Stimulated activated naive CD8-positive, alpha-beta T cell treated with anti-CD3 and anti-CD28 coated beads, Interleukin-15, amount 100 ng/mL, for 72 hours (primary cell): ENCODE results near the gene RSPH6A.

Source experiments
- ATAC-seq: fragments of 150-1000 bp; cut with Tn5 transposase; 2 replicates; pipeline ENCODE4 v1.10.0; 2021; ENCODE audit warnings: mild to moderate bottlenecking, moderate library complexity
- DNase-seq, 2 donors: peaks; one replicate each; pipeline ENCODE4 v3.0.0; 2021 to 2022
- H3K27ac Mint-ChIP-seq, 2 donors: one replicate each; pipeline ENCODE4 v1.8.0; 2022; ENCODE audit warnings: mild to moderate bottlenecking in 2 of 2, mixed read lengths in 2 of 2, moderate library complexity in 2 of 2
- H3K27me3 Mint-ChIP-seq: one replicate; pipeline ENCODE4 v1.8.0; 2022; ENCODE audit warnings: mixed read lengths
- H3K4me1 Mint-ChIP-seq: one replicate; pipeline ENCODE4 v1.8.0; 2022; ENCODE audit warnings: mild to moderate bottlenecking, mixed read lengths
- H3K4me3 Mint-ChIP-seq, 2 donors: one replicate each; pipeline ENCODE4 v1.8.0; 2022; ENCODE audit warnings: mild to moderate bottlenecking in 2 of 2, mixed read lengths in 2 of 2, moderate library complexity in 1 of 2
- H3K9me3 Mint-ChIP-seq, 2 donors: one replicate each; pipeline ENCODE4 v1.8.0; 2022; ENCODE audit warnings: mixed read lengths in 2 of 2

RSPH6A gene

DNA sequence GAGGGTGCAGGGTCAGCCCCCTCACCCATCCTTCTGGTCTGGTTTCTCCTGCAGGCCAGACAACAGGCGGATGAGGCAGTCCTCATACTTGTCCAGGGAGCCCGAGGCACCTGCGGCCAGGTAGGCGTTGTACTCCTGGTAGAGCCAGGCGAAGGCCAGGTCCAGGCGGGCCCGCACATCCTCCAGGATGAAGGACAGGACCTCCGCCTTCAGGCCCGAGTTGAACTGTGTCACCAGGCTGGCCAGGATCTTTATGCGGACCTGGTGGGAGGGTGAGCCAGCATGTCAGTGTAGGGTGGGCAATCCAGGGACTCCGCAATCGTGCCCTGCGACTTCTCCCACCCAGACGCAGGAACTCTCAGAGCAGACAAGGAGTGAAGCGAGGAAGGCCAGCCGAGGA, 13.8 kb upstream of the RSPH6A start:
- H3K4me1 Mint-ChIP-seq = no peaks in the 10 kb centered on the region
- ATAC-seq (no peak), DNase-seq (no peak)
- no peaks in the 10 kb centered on the region for H3K27me3 Mint-ChIP-seq
- H3K4me3 Mint-ChIP-seq = no peak overlapping the region
- peak overlapping the region in 1 of 2 donors; percentile 88 for H3K27ac Mint-ChIP-seq
- no peaks in the 10 kb centered on the region for H3K9me3 Mint-ChIP-seq

DNA sequence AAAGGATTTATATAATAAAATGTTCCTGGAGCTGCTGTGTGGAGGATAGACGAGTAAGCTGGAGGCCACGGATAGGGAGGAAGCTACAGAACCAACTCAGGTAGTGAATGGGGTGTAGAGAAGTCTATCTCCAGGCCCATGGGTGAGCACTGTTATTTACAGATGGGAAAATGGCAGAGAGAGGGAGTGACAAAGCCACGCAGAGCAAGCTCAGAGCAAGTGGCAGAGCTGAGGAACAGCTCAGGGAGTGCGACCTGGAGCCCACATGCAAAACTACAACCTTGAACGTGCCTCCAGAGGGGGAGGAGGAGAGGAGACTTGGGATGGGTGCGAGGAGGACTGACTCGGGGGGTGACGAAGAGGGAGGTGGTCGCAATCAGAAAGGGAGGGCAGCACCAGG, 13.4 kb upstream of the RSPH6A start:
- H3K27me3 Mint-ChIP-seq = no peaks in the 10 kb centered on the region
- DNase-seq (no peak), ATAC-seq (no peak)
- H3K27ac Mint-ChIP-seq = peak overlapping the region in 1 of 2 donors; percentile 13
- H3K4me3 Mint-ChIP-seq = no peak overlapping the region
- no peaks in the 10 kb centered on the region for H3K4me1 Mint-ChIP-seq
- no peaks in the 10 kb centered on the region for H3K9me3 Mint-ChIP-seq

DNA sequence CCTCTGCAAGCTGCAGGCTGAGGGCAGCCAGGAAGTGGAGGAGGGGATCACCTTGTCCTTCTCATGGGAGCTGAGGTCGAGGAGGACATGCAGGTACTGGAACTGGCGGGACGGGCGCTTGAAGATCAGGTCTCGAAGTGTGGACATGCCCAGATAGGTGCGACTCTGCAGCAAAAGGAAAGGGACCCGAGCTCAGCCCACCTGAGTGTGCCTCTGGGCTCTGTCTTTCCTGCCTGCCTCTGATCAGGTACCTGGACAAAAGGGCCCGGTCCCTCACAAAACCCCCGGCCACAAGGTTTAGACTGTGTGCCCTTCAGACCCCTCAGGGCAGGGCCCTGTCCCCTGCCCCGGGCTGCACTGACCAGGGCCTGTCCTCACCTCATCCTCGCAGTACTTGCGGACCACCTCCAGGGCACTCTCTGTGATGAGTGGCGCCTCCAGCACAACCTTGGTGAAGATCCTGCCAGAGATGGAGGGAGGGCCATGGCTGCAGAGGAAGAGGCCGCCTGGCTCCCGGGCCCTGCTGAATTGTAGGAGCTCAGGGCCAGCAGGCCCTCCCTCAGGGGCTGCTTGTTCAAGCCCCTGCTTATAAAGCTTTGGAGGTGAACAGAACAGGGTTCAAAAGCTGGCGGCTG, 12.5 kb upstream of the RSPH6A start:
- no peak for ATAC-seq

DNA sequence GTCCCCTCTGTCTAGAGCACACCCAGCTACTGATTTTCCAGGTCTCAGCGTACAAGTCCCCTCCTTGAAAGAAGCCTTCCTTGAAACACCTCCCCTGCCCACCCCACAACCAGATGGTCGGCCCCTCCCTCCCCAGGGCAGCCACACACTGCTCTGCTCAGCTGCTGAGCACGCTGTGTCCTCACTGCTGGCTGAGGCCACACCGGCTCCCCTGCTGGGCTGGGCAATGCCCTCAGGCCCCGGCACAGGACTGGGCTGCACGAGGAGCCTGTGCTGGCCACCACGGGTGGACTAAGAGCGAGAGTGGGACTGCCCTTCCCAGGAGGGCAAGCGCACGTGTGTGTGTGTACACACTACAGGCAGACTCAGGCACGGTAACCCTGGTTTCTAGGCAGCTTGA, 11.8 kb upstream of the RSPH6A start:
- H3K4me1 Mint-ChIP-seq = no peaks in the 10 kb centered on the region
- H3K9me3 Mint-ChIP-seq = no peaks in the 10 kb centered on the region
- H3K27ac Mint-ChIP-seq = no peak overlapping the region
- H3K4me3 Mint-ChIP-seq = no peak overlapping the region
- ATAC-seq (no peak), DNase-seq (no peak)
- H3K27me3 Mint-ChIP-seq = no peaks in the 10 kb centered on the region

More for the DNA sequence above, 12.5 kb upstream of the RSPH6A start:
- no peak overlapping the region for H3K4me3 Mint-ChIP-seq
- no peaks in the 10 kb centered on the region for H3K4me1 Mint-ChIP-seq
- H3K27ac Mint-ChIP-seq = peak overlapping the region in 1 of 2 donors; percentile 77
- no peak for DNase-seq
- H3K9me3 Mint-ChIP-seq = no peaks in the 10 kb centered on the region
- no peaks in the 10 kb centered on the region for H3K27me3 Mint-ChIP-seq

DNA sequence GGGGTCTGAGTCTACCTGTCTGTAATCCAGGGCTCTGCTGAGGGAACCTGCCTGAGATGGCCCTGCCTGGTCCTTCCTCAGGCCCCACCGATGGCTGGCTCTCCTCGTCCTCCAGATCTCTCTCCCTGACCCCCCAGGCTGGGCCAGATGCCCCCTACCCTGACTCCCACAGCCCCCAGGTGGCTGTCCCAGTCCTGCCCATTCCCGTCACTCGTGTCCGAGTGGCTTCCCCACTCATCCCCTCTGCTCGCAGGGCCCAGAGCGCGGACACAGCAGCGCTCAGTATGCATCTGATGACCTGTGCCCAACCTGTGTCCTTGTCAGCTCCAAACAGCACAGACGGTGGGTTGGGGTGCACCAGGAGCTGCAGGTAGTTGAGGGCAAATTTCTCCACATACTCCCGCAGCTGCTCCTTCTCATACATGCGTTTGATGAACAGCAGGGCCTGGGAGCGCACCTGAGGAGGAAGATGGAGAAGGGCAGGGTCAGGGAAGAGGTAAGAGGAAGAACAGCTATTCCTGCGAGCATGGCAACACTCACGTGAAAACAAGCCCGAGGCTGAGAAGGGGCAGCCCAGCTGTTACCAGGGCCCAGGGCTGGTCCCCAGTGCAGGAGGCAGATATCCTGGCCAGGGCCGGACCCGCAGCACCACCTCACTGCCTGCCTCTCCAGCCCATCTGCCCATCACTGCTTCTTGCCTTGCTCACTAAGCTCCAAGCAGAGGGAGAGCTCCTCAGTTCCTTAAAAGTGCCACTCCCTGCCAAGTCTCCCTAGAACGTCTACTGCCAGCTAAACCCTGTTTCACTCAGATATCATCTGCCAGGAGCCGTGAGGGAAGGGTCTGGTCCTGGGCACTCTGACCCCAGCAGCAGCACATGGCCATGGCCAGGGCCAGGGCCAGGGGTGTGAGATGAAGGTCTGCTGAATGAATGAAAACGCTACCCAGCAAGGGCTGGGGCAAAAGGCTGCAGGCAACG, 11.1 kb upstream of the RSPH6A start:
- no peak overlapping the region for H3K4me3 Mint-ChIP-seq
- no peak for ATAC-seq
- H3K27me3 Mint-ChIP-seq = no peaks in the 10 kb centered on the region
- DNase-seq = no peak
- H3K27ac Mint-ChIP-seq = no peak overlapping the region
- no peaks in the 10 kb centered on the region for H3K4me1 Mint-ChIP-seq
- no peaks in the 10 kb centered on the region for H3K9me3 Mint-ChIP-seq

DNA sequence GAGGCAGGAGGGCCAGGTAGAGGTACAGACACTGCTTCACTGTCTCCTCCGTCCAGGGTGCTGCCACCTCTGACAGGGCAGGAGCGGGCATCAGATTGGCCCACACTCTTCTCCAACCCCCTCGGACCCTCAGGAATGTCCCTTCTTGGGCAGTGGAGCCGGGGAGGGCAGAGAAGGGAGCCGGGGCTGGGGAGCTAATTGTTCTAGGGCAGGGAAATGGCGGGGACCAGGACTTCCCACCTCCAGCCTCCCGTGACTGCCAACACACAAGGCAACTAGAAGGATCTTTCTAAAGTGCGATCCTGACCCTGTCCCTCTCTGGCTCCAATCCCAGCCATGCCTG, 10.1 kb upstream of the RSPH6A start:
- Mint-ChIP-seq H3K4me1 (no peaks in the 10 kb centered on the region), H3K9me3 (no peaks in the 10 kb centered on the region), H3K27me3 (no peaks in the 10 kb centered on the region), H3K27ac (no peak overlapping the region), H3K4me3 (no peak overlapping the region)
- ATAC-seq = no peak
- no peak for DNase-seq

DNA sequence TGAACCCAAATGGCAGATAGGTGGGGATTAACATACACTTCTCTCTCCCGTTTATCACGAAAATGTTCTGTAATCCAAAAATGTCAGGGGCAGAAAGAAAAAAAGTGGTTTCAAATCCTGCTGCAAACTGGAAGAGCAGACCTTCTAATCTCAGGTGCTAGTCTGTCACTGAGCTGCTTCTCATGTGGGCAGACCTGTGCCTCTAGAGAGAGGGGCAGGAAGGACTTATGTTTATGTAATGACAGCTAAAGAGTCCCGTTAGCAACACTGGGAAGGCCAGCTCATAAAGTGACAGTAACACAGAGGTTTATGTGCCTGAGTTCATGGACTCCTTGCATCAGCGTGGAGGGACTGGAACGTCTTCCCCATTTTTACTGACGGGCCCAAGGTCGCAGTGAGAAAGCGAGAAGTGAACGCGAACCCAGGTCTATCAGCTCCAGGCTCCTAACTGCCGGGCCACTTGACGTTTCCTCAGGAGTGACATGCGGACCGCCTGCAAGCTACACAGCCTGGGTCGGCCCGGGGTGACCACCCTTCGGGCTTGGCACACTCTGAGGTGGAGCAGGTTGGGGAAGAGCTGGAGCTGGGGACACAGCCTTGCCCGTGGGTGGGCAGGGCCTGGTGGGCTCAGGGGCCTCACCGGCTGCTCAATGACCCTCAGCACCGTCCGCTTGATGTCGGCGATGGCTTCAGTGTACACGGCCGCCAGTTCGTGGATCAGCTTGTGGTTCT, 9.6 kb upstream of the RSPH6A start:
- Mint-ChIP-seq H3K27me3 (no peaks in the 10 kb centered on the region), H3K4me1 (no peaks in the 10 kb centered on the region), H3K9me3 (no peaks in the 10 kb centered on the region), H3K27ac (peak overlapping the region in 1 of 2 donors; percentile 36), H3K4me3 (no peak overlapping the region)
- DNase-seq (no peak), ATAC-seq (no peak)

DNA sequence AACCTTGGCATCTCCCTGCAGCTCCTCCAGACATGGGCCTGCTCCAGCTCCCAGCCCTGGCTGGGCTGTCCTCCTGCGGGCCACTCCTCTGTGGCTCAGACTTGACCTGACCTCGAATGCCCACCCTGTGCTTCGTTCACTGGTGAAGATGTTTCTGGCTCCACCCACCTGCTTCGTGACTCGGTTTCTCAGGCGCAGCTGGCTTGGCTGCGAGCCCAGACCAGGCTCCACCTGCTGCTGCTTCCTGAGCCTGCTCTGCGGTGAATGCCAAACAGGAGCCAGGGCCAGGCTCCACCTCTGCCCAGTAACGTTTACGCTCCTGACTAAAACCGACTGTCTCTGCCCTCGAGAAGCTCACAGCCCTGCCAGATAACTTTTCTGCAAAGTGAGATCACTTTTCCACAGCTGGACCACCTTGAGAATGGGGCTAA, 8.9 kb upstream of the RSPH6A start:
- Mint-ChIP-seq H3K9me3 (no peaks in the 10 kb centered on the region), H3K4me3 (no peak overlapping the region), H3K27ac (no peak overlapping the region), H3K4me1 (no peaks in the 10 kb centered on the region), H3K27me3 (no peaks in the 10 kb centered on the region)
- ATAC-seq = no peak
- DNase-seq = no peak

DNA sequence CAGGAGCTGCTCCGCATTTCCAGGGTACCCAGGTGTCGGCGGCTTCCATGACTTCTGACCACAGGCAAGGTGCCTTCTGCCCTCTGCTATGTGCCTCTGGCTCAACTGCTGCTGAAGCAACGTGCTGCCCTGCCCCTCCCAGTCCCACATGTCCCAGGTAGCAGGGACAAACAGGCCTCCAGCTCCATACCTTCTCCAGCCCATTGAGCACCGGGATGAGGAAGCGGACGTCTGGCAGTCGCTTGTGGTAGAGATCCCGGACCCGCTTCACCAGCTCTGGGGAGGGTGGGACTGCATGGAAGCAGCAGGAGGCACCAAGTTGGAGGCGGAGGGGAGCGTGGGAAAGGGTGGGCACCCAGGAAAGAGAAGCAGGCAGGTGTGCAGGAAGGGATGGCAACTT, 8.1 kb upstream of the RSPH6A start:
- Mint-ChIP-seq H3K4me1 (no peaks in the 10 kb centered on the region), H3K27ac (no peak overlapping the region), H3K4me3 (no peak overlapping the region), H3K9me3 (no peaks in the 10 kb centered on the region), H3K27me3 (no peaks in the 10 kb centered on the region)
- ATAC-seq (no peak), DNase-seq (no peak)

DNA sequence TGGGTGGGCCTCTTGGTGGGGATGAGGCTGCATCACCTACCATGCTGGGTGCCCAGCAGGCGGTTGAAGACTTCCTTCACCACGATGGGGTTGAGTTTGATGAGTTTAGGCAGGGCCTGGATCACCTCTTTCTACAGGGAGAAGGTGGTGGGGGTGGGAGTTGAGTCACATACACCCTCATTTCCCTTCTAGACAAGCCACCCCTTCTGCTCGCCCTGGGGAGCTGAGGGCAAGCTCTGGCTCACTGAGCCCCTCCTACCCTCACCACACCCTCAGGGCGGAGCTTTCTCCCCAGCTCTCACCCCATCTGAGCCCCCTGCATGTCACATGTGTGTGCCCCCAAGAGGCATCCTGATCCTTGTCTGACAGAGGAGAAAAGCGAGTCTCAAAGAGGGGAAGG, 7.6 kb upstream of the RSPH6A start:
- H3K4me3 Mint-ChIP-seq = no peak overlapping the region
- no peak for ATAC-seq
- DNase-seq = no peak
- H3K27ac Mint-ChIP-seq = no peak overlapping the region
- no peaks in the 10 kb centered on the region for H3K9me3 Mint-ChIP-seq
- H3K4me1 Mint-ChIP-seq = no peaks in the 10 kb centered on the region
- H3K27me3 Mint-ChIP-seq = no peaks in the 10 kb centered on the region

DNA sequence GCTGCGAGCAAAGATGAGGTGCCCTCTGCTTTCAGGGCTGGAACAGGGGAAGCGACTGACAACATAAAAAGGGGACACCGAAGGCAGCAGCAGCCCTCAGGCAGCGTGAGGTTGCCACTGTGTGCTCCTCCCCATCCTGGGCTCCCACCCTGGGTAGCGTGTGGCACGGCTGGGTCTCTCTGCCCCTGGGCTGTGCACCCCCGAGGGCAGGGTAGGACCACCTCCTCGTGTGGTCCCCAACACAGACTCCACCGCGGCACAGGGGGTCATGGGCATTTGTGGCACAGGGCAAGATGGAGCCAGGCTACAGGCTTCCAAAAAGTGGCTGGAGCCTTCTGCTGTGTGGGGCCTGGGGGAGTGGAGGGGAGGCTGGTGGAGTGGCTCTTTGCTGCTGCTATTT, 6.5 kb upstream of the RSPH6A start:
- DNase-seq (no peak), ATAC-seq (no peak)
- Mint-ChIP-seq H3K4me1 (peaks cover 9% of the 10 kb centered on the region), H3K27ac (peak overlapping the region in 1 of 2 donors; percentile 61), H3K9me3 (no peaks in the 10 kb centered on the region), H3K27me3 (no peaks in the 10 kb centered on the region), H3K4me3 (no peak overlapping the region)

DNA sequence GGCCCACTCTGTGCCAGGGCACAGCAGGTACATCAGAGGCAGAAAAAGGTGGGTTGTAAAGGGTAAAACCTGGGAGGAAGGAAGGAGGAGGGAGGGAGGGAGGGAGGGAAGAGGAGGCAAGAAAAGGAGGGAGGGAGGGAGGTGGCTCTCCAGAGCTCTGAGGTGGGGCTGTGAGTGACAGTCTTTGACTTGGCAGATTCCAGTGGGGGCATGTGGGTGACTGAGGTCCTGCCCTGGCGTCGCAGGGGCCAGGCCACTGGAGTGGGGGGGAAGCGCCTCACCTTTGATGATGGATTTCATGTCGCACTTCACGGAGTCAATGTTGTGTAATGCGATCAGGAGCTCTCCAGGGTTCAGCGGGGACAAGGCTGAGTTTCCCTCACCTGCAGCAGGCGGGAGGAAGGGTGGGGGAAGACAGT, 6.0 kb upstream of the RSPH6A start:
- H3K27ac Mint-ChIP-seq = peak overlapping the region; percentile 43 to 61
- DNase-seq (no peak), ATAC-seq (no peak)
- H3K4me3 Mint-ChIP-seq = no peak overlapping the region
- peaks cover 13% of the 10 kb centered on the region for H3K4me1 Mint-ChIP-seq
- H3K27me3 Mint-ChIP-seq = no peaks in the 10 kb centered on the region
- H3K9me3 Mint-ChIP-seq = no peaks in the 10 kb centered on the region

DNA sequence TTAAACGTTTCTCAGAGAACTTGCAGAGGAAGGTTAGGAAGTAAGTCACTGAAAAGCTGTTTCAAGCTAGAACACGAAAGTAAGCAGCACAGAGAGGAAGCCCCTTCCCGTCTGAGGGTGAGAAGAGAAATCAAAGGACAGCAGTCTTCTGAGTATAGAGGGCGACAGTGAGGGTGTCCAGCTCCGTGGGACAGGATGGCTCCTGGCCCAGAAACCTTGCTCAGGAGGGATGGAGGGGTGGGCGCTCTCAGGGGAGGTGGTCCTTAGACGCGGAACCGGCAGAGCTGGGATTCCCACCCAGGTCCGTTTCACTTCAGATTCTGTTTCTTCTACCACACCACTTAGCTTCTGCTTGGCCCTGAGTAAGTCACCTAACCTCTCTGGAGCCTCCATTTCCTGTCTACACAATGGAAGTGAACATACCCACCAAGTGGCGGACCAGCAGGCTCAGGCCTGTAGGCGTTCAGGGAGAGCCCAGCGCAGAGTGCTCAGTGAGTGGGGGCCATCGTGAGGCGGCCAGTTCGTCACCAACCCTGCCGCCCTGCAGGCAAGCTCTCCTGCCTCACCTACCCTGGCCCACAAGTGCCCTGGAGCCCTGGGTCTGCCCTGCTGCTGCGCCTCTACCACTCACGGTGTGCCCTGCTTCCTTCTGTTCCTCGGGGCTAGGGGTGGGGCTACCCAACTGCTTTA, 5.5 kb upstream of the RSPH6A start:
- DNase-seq = no peak
- H3K4me1 Mint-ChIP-seq = peaks cover 19% of the 10 kb centered on the region
- ATAC-seq = no peak
- no peaks in the 10 kb centered on the region for H3K9me3 Mint-ChIP-seq
- H3K27me3 Mint-ChIP-seq = peaks cover 5% of the 10 kb centered on the region
- H3K4me3 Mint-ChIP-seq = no peak overlapping the region
- H3K27ac Mint-ChIP-seq = peak overlapping the region in 1 of 2 donors; percentile 67

DNA sequence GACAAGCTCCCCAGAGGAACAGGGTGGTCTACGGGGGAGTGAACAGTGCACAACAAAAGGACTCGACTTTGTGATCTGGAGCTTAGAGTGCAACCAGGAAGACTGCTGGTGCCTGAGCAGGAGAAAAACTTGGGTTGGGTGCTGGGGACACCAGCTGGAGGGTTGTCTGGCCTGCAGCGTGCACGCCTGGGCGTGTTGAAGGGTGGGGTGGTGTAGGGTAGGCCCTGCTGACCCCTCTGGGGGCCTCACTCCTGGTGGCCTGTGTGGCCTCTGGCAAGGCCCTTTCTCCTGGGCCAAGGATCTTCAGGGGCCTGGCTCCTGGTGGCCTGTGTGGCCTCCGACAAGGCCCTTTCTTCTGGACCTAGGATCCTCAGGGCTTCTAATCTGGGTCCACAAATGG, 4.7 kb upstream of the RSPH6A start:
- ATAC-seq (no peak), DNase-seq (no peak)
- Mint-ChIP-seq H3K4me1 (peaks cover 21% of the 10 kb centered on the region), H3K9me3 (no peaks in the 10 kb centered on the region), H3K27me3 (peaks cover 9% of the 10 kb centered on the region), H3K27ac (peak overlapping the region; percentile 48 to 67), H3K4me3 (no peak overlapping the region)

DNA sequence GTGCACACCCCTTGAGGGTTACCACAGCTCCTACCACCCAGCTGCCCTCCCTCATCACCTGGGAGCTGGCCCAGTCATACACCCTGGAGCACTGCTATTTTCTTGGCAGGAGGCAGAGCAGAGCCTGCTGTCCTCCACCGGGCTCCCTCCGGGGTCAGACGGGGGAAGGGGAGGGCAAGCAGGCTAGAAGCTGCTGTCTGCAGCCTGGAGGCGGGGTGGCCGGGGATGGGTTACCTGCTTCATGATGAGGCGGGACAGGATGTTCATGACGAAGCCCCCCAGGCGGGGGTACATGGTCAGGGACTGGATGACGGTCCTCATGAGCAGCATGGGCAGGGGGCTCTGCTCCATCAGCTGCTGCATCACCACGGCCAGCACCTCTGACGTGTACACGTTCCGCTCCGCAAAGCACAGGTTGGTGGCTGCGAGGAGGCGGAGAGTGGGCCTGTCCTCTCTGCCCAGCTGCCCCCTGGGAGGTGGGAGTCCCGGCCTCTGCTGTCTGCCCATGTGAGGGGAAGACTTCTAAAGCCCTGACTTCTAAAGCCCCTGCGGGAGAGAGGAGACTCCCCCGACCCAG, 2.7 kb upstream of the RSPH6A start:
- no peak for ATAC-seq

More for the DNA sequence above, 2.7 kb upstream of the RSPH6A start:
- Mint-ChIP-seq H3K4me1 (peaks cover 21% of the 10 kb centered on the region), H3K27ac (no peak overlapping the region), H3K9me3 (no peaks in the 10 kb centered on the region), H3K4me3 (no peak overlapping the region), H3K27me3 (peaks cover 27% of the 10 kb centered on the region)
- DNase-seq = peak in 1 of 2 donors; percentile 31
